Thyroid gland (tissue), 4 donors: ENCODE results near the gene SOCS6.

ENCODE experiments used
- POLR2A ChIP-seq, 2 donors: fragments of 450-650 bp; IDR thresholded peaks; one replicate each; pipeline ENCODE4 v1.6.1; 2017; ENCODE audit warnings: antibody characterized with exemption in 2 of 2, mild to moderate bottlenecking in 2 of 2, moderate library complexity in 1 of 2
- TF ChIP-seq, protein P1 (sequence below), 6 experiments: fragments of 200-600 bp in 3 of 6; fragments of 450-650 bp in 3 of 6; sonication (generic) in 3 of 6; IDR thresholded peaks; one replicate each; pipeline ENCODE4 v1.5.1; 2016 to 2019; ENCODE audit warnings: antibody characterized with exemption in 6 of 6, mild to moderate bottlenecking in 2 of 6, inconsistent platforms in 1 of 6, moderate library complexity in 1 of 6

DNA sequence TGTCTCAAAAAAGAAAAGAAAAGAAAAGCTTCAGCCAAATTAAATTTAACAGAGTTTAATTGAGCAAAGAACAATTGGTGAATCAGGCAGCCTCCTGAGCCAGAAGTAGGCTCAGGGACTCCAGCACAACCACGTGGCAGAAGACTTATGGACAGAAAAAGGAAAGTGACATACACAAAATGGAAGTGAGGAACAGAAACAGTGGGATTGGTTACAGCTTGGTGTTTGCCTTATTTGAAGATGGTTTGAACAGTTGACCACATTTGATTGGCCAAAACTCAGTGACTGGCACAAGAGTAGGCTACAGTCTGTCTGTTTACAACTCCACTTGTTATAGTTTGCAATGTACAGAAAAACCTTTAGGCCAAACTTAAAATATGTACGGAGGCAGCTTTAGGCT lies 83.1 kb downstream of the SOCS6 start:
- TF ChIP-seq, protein P1, sequence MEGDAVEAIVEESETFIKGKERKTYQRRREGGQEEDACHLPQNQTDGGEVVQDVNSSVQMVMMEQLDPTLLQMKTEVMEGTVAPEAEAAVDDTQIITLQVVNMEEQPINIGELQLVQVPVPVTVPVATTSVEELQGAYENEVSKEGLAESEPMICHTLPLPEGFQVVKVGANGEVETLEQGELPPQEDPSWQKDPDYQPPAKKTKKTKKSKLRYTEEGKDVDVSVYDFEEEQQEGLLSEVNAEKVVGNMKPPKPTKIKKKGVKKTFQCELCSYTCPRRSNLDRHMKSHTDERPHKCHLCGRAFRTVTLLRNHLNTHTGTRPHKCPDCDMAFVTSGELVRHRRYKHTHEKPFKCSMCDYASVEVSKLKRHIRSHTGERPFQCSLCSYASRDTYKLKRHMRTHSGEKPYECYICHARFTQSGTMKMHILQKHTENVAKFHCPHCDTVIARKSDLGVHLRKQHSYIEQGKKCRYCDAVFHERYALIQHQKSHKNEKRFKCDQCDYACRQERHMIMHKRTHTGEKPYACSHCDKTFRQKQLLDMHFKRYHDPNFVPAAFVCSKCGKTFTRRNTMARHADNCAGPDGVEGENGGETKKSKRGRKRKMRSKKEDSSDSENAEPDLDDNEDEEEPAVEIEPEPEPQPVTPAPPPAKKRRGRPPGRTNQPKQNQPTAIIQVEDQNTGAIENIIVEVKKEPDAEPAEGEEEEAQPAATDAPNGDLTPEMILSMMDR (IDR thresholded peaks at IDR 0.05) = no peak
- no peak for TF ChIP-seq POLR2A (IDR thresholded peaks at IDR 0.05)
